Activated naive CD4-positive, alpha-beta T cell treated with anti-CD3 and anti-CD28 coated beads, Interleukin-2, amount 50 U/mL, for 72 hours (primary cell): Measurements from ENCODE around the gene WRNIP1. TPM values are rescaled to one million over a fixed set of nuclear protein-coding genes. Genes with fewer than 3 reads are reported as not detected.

Experiments
- ATAC-seq, 2 donors: fragments of 150-1000 bp; cut with Tn5 transposase; 2 replicates each; pipeline ENCODE4 v1.10.0; 2021; ENCODE audit warnings: mild to moderate bottlenecking in 2 of 2, moderate library complexity in 2 of 2
- DNase-seq, 2 donors: peaks; one replicate each; pipeline ENCODE4 v3.0.0; 2021 to 2022; ENCODE audit warnings: low spot score in 2 of 2
- H3K27ac Mint-ChIP-seq, 2 donors: one replicate each; pipeline ENCODE4 v1.8.0; 2022; ENCODE audit warnings: mild to moderate bottlenecking in 2 of 2, mixed read lengths in 2 of 2
- H3K36me3 Mint-ChIP-seq, 2 donors: one replicate each; pipeline ENCODE4 v1.8.0; 2022; ENCODE audit warnings: mixed read lengths in 2 of 2
- H3K9me3 Mint-ChIP-seq, 2 donors: one replicate each; pipeline ENCODE4 v1.8.0; 2022; ENCODE audit warnings: mixed read lengths in 2 of 2
- total RNA-seq, 2 donors: library from RNA; stranded (reverse); gene quantifications; one replicate each; pipeline ENCODE4 v1.2.3, GENCODE V29; 2022

WRNIP1 gene
- total RNA-seq, 2 donors from 2014 or later, result 25.7 to 43.5 TPM

GRCh38 chr6:2767657-2768524, 2.7 kb downstream of the WRNIP1 start:
- H3K36me3 Mint-ChIP-seq, result peaks cover 28 to 35% of the 10 kb centered on the region in 2 donors
- H3K27ac Mint-ChIP-seq, result peak overlapping the region; percentile 53 to 77
- H3K9me3 Mint-ChIP-seq, result no peaks in the 10 kb centered on the region
- DNase-seq, result no peak
- ATAC-seq, result peak; percentile 3 to 14

GRCh38 chr6:2768696-2769095, 3.5 kb downstream of the WRNIP1 start:
- Mint-ChIP-seq H3K36me3 (peaks cover 28 to 35% of the 10 kb centered on the region in 2 donors), H3K9me3 (no peaks in the 10 kb centered on the region), H3K27ac (no peak overlapping the region)
- no peak for DNase-seq
- ATAC-seq, result no peak

- ATAC-seq, result no peak
- peaks cover 28 to 45% of the 10 kb centered on the region in 2 donors for H3K36me3 Mint-ChIP-seq
Measured at GRCh38 chr6:2770171-2770570, 5.0 kb downstream of the WRNIP1 start.

GRCh38 chr6:2771079-2771478, 5.9 kb downstream of the WRNIP1 start:
- ATAC-seq (no peak), DNase-seq (no peak)
- Mint-ChIP-seq H3K36me3 (peaks cover 28 to 47% of the 10 kb centered on the region in 2 donors), H3K27ac (no peak overlapping the region), H3K9me3 (no peaks in the 10 kb centered on the region)

More at GRCh38 chr6:2770171-2770570, 5.0 kb downstream of the WRNIP1 start:
- no peak overlapping the region for H3K27ac Mint-ChIP-seq
- no peak for DNase-seq
- no peaks in the 10 kb centered on the region for H3K9me3 Mint-ChIP-seq

GRCh38 chr6:2772840-2773239, 7.6 kb downstream of the WRNIP1 start:
- DNase-seq, result no peak
- Mint-ChIP-seq H3K27ac (no peak overlapping the region), H3K9me3 (no peaks in the 10 kb centered on the region), H3K36me3 (peaks cover 17 to 39% of the 10 kb centered on the region in 2 donors)
- ATAC-seq, result no peak

- Mint-ChIP-seq H3K36me3 (peaks cover 12 to 33% of the 10 kb centered on the region in 2 donors), H3K9me3 (no peaks in the 10 kb centered on the region), H3K27ac (no peak overlapping the region)
- ATAC-seq, result no peak
- no peak for DNase-seq
Measured at GRCh38 chr6:2773449-2773848, 8.3 kb downstream of the WRNIP1 start.

GRCh38 chr6:2775003-2775402, 9.8 kb downstream of the WRNIP1 start:
- Mint-ChIP-seq H3K9me3 (no peaks in the 10 kb centered on the region), H3K36me3 (peaks cover 5 to 26% of the 10 kb centered on the region in 2 donors), H3K27ac (no peak overlapping the region)
- DNase-seq (no peak), ATAC-seq (no peak)

- Mint-ChIP-seq H3K27ac (no peak overlapping the region), H3K9me3 (no peaks in the 10 kb centered on the region), H3K36me3 (peaks cover 0 to 12% of the 10 kb centered on the region in 2 donors)
- DNase-seq, result no peak
- no peak for ATAC-seq
Measured at GRCh38 chr6:2777249-2777648, 12.1 kb downstream of the WRNIP1 start.

- DNase-seq, result no peak
- ATAC-seq, result no peak
- no peaks in the 10 kb centered on the region for H3K9me3 Mint-ChIP-seq
- H3K27ac Mint-ChIP-seq, result no peak overlapping the region
- H3K36me3 Mint-ChIP-seq, result peaks cover 0 to 7% of the 10 kb centered on the region in 2 donors
Measured at GRCh38 chr6:2780102-2780737, 15.0 kb downstream of the WRNIP1 start.

- Mint-ChIP-seq H3K36me3 (peaks cover 0 to 15% of the 10 kb centered on the region in 2 donors), H3K9me3 (no peaks in the 10 kb centered on the region), H3K27ac (no peak overlapping the region)
- DNase-seq, result no peak
- ATAC-seq, result peak in 1 of 2 donors; percentile 25
Measured at GRCh38 chr6:2781685-2782355, 16.6 kb downstream of the WRNIP1 start.

GRCh38 chr6:2782356-2782708, 17.1 kb downstream of the WRNIP1 start:
- DNase-seq, result no peak
- no peak for ATAC-seq
- peaks cover 0 to 20% of the 10 kb centered on the region in 2 donors for H3K36me3 Mint-ChIP-seq

GRCh38 chr6:2782825-2783187, 17.6 kb downstream of the WRNIP1 start:
- ATAC-seq (no peak), DNase-seq (no peak)
- H3K36me3 Mint-ChIP-seq, result peaks cover 0 to 22% of the 10 kb centered on the region in 2 donors
- peak overlapping the region in 1 of 2 donors; percentile 41 for H3K27ac Mint-ChIP-seq
- no peaks in the 10 kb centered on the region for H3K9me3 Mint-ChIP-seq

More at GRCh38 chr6:2782356-2782708, 17.1 kb downstream of the WRNIP1 start:
- Mint-ChIP-seq H3K9me3 (no peaks in the 10 kb centered on the region), H3K27ac (peak overlapping the region in 1 of 2 donors; percentile 41)

GRCh38 chr6:2783188-2783963, 18.2 kb downstream of the WRNIP1 start:
- ATAC-seq (peak; percentile 20 to 40), DNase-seq (no peak)
- H3K36me3 Mint-ChIP-seq, result peaks cover 0 to 22% of the 10 kb centered on the region in 2 donors
- H3K9me3 Mint-ChIP-seq, result no peaks in the 10 kb centered on the region
- H3K27ac Mint-ChIP-seq, result peak overlapping the region in 1 of 2 donors; percentile 37

- peak overlapping the region; percentile 37 to 66 for H3K27ac Mint-ChIP-seq
- DNase-seq (no peak), ATAC-seq (peak in 1 of 2 donors; percentile 61)
- H3K9me3 Mint-ChIP-seq, result no peaks in the 10 kb centered on the region
- H3K36me3 Mint-ChIP-seq, result peaks cover 0 to 22% of the 10 kb centered on the region in 2 donors
Measured at GRCh38 chr6:2784061-2784460, 18.9 kb downstream of the WRNIP1 start.

GRCh38 chr6:2784930-2785329, 19.7 kb downstream of the WRNIP1 start:
- H3K36me3 Mint-ChIP-seq, result peaks cover 0 to 22% of the 10 kb centered on the region in 2 donors
- ATAC-seq, result no peak
- DNase-seq, result no peak
- no peak overlapping the region for H3K27ac Mint-ChIP-seq
- H3K9me3 Mint-ChIP-seq, result no peaks in the 10 kb centered on the region

GRCh38 chr6:2786269-2786668, 21.1 kb downstream of the WRNIP1 start:
- peaks cover 0 to 22% of the 10 kb centered on the region in 2 donors for H3K36me3 Mint-ChIP-seq
- peak overlapping the region in 1 of 2 donors; percentile 26 for H3K27ac Mint-ChIP-seq
- ATAC-seq (no peak), DNase-seq (no peak)
- H3K9me3 Mint-ChIP-seq, result no peaks in the 10 kb centered on the region
